CD4-positive, alpha-beta memory T cell (primary cell): ENCODE results near the gene COL1A1. TPM values are rescaled to one million over a fixed set of nuclear protein-coding genes. Genes with fewer than 3 reads are reported as not detected.

Source experiments
- CTCF ChIA-PET: fragments of 350-600 bp; sonication (Branson Sonifier 250); formaldehyde crosslinking; loops from one replicate; lab custom pipeline; 2021; ENCODE audit warnings: inconsistent platforms; ENCODE audit not compliant: partially characterized antibody; lab: Charles Lee
- POLR2A ChIA-PET: fragments of 350-600 bp; sonication (Branson Sonifier 250); formaldehyde crosslinking; loops from one replicate; lab custom pipeline; 2021; ENCODE audit not compliant: partially characterized antibody; lab: Charles Lee
- DNase-seq, 5 donors: peaks; one replicate each; pipeline versions ENCODE4 v3.0.0 to v3.0.0-alpha.2; 2020 to 2022; ENCODE audit warnings: mixed read lengths in 1 of 5
- H3K27ac ChIP-seq: one replicate; pipeline ENCODE4 v1.7.0; 2013; ENCODE audit warnings: low read depth, low read length
- H3K27me3 ChIP-seq: 2 replicates; pipeline ENCODE4 v1.7.0; 2013; ENCODE audit warnings: mild to moderate bottlenecking, low read length, moderate library complexity; ENCODE audit not compliant: insufficient read depth
- H3K36me3 ChIP-seq: 2 replicates; pipeline ENCODE4 v1.7.0; 2013; ENCODE audit warnings: mild to moderate bottlenecking, low read length, moderate library complexity; ENCODE audit not compliant: insufficient read depth
- H3K4me1 ChIP-seq: 2 replicates; pipeline ENCODE4 v1.7.0; 2013; ENCODE audit warnings: mild to moderate bottlenecking, low read length, moderate library complexity; ENCODE audit not compliant: insufficient read depth
- H3K4me3 ChIP-seq, 2 donors: one replicate each; pipeline ENCODE4 v1.7.0; 2013; ENCODE audit warnings: low read length in 2 of 2, mild to moderate bottlenecking in 1 of 2
- H3K9me3 ChIP-seq, 2 donors: one replicate each; pipeline ENCODE4 v1.7.0; 2013; ENCODE audit warnings: low read length in 2 of 2, control low read depth in 1 of 2; ENCODE audit not compliant: control insufficient read depth in 1 of 2
- H3K27ac Mint-ChIP-seq, 7 donors: one replicate each; pipeline ENCODE4 v1.8.0; 2020 to 2021; ENCODE audit warnings: mixed read lengths in 7 of 7, mild to moderate bottlenecking in 6 of 7, inconsistent platforms in 3 of 7, moderate library complexity in 3 of 7
- H3K27me3 Mint-ChIP-seq, 2 donors: one replicate each; pipeline ENCODE4 v1.8.0; 2020 to 2021; ENCODE audit warnings: mixed read lengths in 2 of 2
- H3K36me3 Mint-ChIP-seq, 2 donors: one replicate each; pipeline ENCODE4 v1.8.0; 2020 to 2021; ENCODE audit warnings: mixed read lengths in 2 of 2, inconsistent platforms in 1 of 2, mild to moderate bottlenecking in 1 of 2
- H3K4me1 Mint-ChIP-seq, 4 donors: one replicate each; pipeline ENCODE4 v1.8.0; 2020 to 2021; ENCODE audit warnings: mixed read lengths in 4 of 4, mild to moderate bottlenecking in 1 of 4
- H3K4me3 Mint-ChIP-seq, 8 donors: one replicate each; pipeline ENCODE4 v1.8.0; 2020 to 2021; ENCODE audit warnings: mixed read lengths in 8 of 8, mild to moderate bottlenecking in 7 of 8, moderate library complexity in 6 of 8, inconsistent platforms in 3 of 8
- H3K9me3 Mint-ChIP-seq, 8 donors: one replicate each; pipeline ENCODE4 v1.8.0; 2020 to 2021; ENCODE audit warnings: mixed read lengths in 8 of 8, mild to moderate bottlenecking in 5 of 8, inconsistent platforms in 3 of 8, moderate library complexity in 1 of 8
- intact Hi-C: fragments of 100-400 bp; cut with micrococcal nuclease; formaldehyde crosslinking; loops from one replicate; pipeline ENCODE4 v1.15.1; 2023
- polyA plus RNA-seq, 2 donors: library from polyadenylated mRNA; unstranded; fragments of 300-500 nt; fragmentation: Illumina TruSeq; gene quantifications; one replicate each; pipeline ENCODE4 v1.2.3, GENCODE V29; 2021
- total RNA-seq, 2 experiments: library from RNA; stranded (reverse); gene quantifications; one replicate each; pipeline ENCODE4 v1.2.3, GENCODE V29; 2021

The COL1A1 gene
- total and polyA plus RNA-seq, 4 experiments from 2014 or later, result 1.0 to 1.6 TPM; not detected in 2

- ChIA-PET CTCF (interaction anchor here (1.6 kb wide), 1 partner anchor 9 kb away, joined by 13 read pairs; the partner anchor contains the start of gene COL1A1), POLR2A (no interaction called here)
- peaks cover 35 to 55% of the 10 kb centered on the region in 2 donors for H3K27me3 Mint-ChIP-seq
Observed at GRCh38 chr17:50209133-50209471, 7.7 kb upstream of the COL1A1 start.

GRCh38 chr17:50208611-50209061 lies 7.2 kb upstream of the COL1A1 start:
- no peaks in the 10 kb centered on the region for H3K36me3 Mint-ChIP-seq
- intact Hi-C loops, result no loop called here
- H3K27me3 Mint-ChIP-seq, result peaks cover 39 to 59% of the 10 kb centered on the region in 2 donors
- Histone ChIP-seq H3K4me3 (no peak overlapping the region), H3K36me3 (no peaks in the 10 kb centered on the region), H3K27ac (no peak overlapping the region), H3K9me3 (no peaks in the 10 kb centered on the region), H3K27me3 (peaks cover 4% of the 10 kb centered on the region), H3K4me1 (peaks cover 6% of the 10 kb centered on the region)
- H3K4me3 Mint-ChIP-seq, result no peak overlapping the region
- ChIA-PET CTCF (interaction anchor here (1.6 kb wide), 1 partner anchor 8 kb away, joined by 13 read pairs; the partner anchor contains the start of gene COL1A1), POLR2A (no interaction called here)
- peaks cover 0 to 1% (median 0%) of the 10 kb centered on the region in 8 donors for H3K9me3 Mint-ChIP-seq
- no peak overlapping the region for H3K27ac Mint-ChIP-seq
- H3K4me1 Mint-ChIP-seq, result peaks cover 0 to 13% (median 5%) of the 10 kb centered on the region in 4 donors
- peak in 1 of 5 donors; percentile 7 for DNase-seq

More at GRCh38 chr17:50209133-50209471, 7.7 kb upstream of the COL1A1 start:
- Histone ChIP-seq H3K36me3 (no peaks in the 10 kb centered on the region), H3K4me1 (peaks cover 6% of the 10 kb centered on the region), H3K9me3 (no peaks in the 10 kb centered on the region), H3K27me3 (peaks cover 4% of the 10 kb centered on the region), H3K27ac (no peak overlapping the region), H3K4me3 (no peak overlapping the region)
- Mint-ChIP-seq H3K9me3 (peaks cover 0 to 1% (median 0%) of the 10 kb centered on the region in 8 donors), H3K4me3 (no peak overlapping the region), H3K4me1 (peaks cover 0 to 13% (median 5%) of the 10 kb centered on the region in 4 donors), H3K36me3 (no peaks in the 10 kb centered on the region), H3K27ac (no peak overlapping the region)
- intact Hi-C loops, result no loop called here
- DNase-seq, result no peak

GRCh38 chr17:50207792-50208567 lies 6.5 kb upstream of the COL1A1 start:
- Histone ChIP-seq H3K9me3 (no peaks in the 10 kb centered on the region), H3K4me1 (peaks cover 4% of the 10 kb centered on the region), H3K27me3 (peaks cover 4% of the 10 kb centered on the region), H3K4me3 (no peak overlapping the region), H3K36me3 (no peaks in the 10 kb centered on the region), H3K27ac (no peak overlapping the region)
- intact Hi-C loops, result no loop called here
- Mint-ChIP-seq H3K4me1 (peaks cover 0 to 8% (median 3%) of the 10 kb centered on the region in 4 donors), H3K9me3 (peaks cover 0 to 1% (median 0%) of the 10 kb centered on the region in 8 donors), H3K4me3 (no peak overlapping the region), H3K27me3 (peaks cover 39 to 61% of the 10 kb centered on the region in 2 donors), H3K36me3 (no peaks in the 10 kb centered on the region), H3K27ac (peak overlapping the region in 2 of 7 donors; percentile 56 to 79)
- CTCF ChIA-PET, result no interaction called here
- POLR2A ChIA-PET, result no interaction called here
- peak in 1 of 5 donors; percentile 3 for DNase-seq

GRCh38 chr17:50207315-50207714 lies 5.9 kb upstream of the COL1A1 start:
- Mint-ChIP-seq H3K36me3 (no peaks in the 10 kb centered on the region), H3K9me3 (peaks cover 0 to 1% (median 0%) of the 10 kb centered on the region in 8 donors), H3K4me1 (peaks cover 0 to 1% (median 1%) of the 10 kb centered on the region in 4 donors), H3K27me3 (peaks cover 41 to 66% of the 10 kb centered on the region in 2 donors), H3K27ac (peak overlapping the region in 2 of 7 donors; percentile 57 to 79), H3K4me3 (peak overlapping the region in 1 of 8 donors; percentile 41)
- intact Hi-C loops, result no loop called here
- H3K4me3 ChIP-seq, result no peak overlapping the region
- POLR2A ChIA-PET, result no interaction called here
- no peak for DNase-seq
- CTCF ChIA-PET, result interaction anchor here (0.6 kb wide), 1 partner anchor 951 kb away, joined by 3 read pairs; no protein-coding TSS in a partner anchor
- H3K36me3 ChIP-seq, result no peaks in the 10 kb centered on the region
- peaks cover 6% of the 10 kb centered on the region for H3K27me3 ChIP-seq
- no peak overlapping the region for H3K27ac ChIP-seq
- no peaks in the 10 kb centered on the region for H3K4me1 ChIP-seq
- no peaks in the 10 kb centered on the region for H3K9me3 ChIP-seq

- intact Hi-C loops, result no loop called here
- H3K36me3 Mint-ChIP-seq, result no peaks in the 10 kb centered on the region
- ChIA-PET POLR2A (no interaction called here), CTCF (interaction anchor here (0.6 kb wide), 1 partner anchor 951 kb away, joined by 3 read pairs; no protein-coding TSS in a partner anchor)
- H3K27ac Mint-ChIP-seq, result peak overlapping the region in 1 of 7 donors; percentile 57
- no peaks in the 10 kb centered on the region for H3K9me3 ChIP-seq
- H3K27me3 ChIP-seq, result peaks cover 11% of the 10 kb centered on the region
- peaks cover 0 to 1% (median under 1%) of the 10 kb centered on the region in 4 donors for H3K4me1 Mint-ChIP-seq
- no peaks in the 10 kb centered on the region for H3K4me1 ChIP-seq
- H3K27me3 Mint-ChIP-seq, result peaks cover 44 to 67% of the 10 kb centered on the region in 2 donors
- peaks cover 0 to 1% (median 0%) of the 10 kb centered on the region in 8 donors for H3K9me3 Mint-ChIP-seq
- no peak overlapping the region for H3K4me3 Mint-ChIP-seq
- H3K4me3 ChIP-seq, result no peak overlapping the region
- no peak overlapping the region for H3K27ac ChIP-seq
- no peak for DNase-seq
- no peaks in the 10 kb centered on the region for H3K36me3 ChIP-seq
Observed at GRCh38 chr17:50206604-50207293, 5.3 kb upstream of the COL1A1 start.

- Histone ChIP-seq H3K36me3 (no peaks in the 10 kb centered on the region), H3K27me3 (peaks cover 18% of the 10 kb centered on the region), H3K27ac (no peak overlapping the region), H3K4me3 (no peak overlapping the region), H3K9me3 (no peaks in the 10 kb centered on the region), H3K4me1 (peaks cover 3% of the 10 kb centered on the region)
- no peak for DNase-seq
- H3K4me3 Mint-ChIP-seq, result no peak overlapping the region
- H3K4me1 Mint-ChIP-seq, result peaks cover 1 to 5% (median 4%) of the 10 kb centered on the region in 4 donors
- peaks cover 48 to 65% of the 10 kb centered on the region in 2 donors for H3K27me3 Mint-ChIP-seq
- no peak overlapping the region for H3K27ac Mint-ChIP-seq
- H3K36me3 Mint-ChIP-seq, result no peaks in the 10 kb centered on the region
- intact Hi-C loops, result no loop called here
- CTCF ChIA-PET, result no interaction called here
- H3K9me3 Mint-ChIP-seq, result peaks cover 0 to 1% (median 0%) of the 10 kb centered on the region in 8 donors
- POLR2A ChIA-PET, result interaction anchor here (0.7 kb wide), 1 partner anchor 12 kb away, joined by 3 read pairs; no protein-coding TSS in a partner anchor
Observed at GRCh38 chr17:50205963-50206505, 4.6 kb upstream of the COL1A1 start.
